ENCODE results near the gene VPS52. TPM values are rescaled to one million over a fixed set of nuclear protein-coding genes. Genes with fewer than 3 reads are reported as not detected.

VPS52 gene
- total and polyA plus RNA-seq, 4 donors = 37.3 to 59.9 (median 43.9) TPM

DNA sequence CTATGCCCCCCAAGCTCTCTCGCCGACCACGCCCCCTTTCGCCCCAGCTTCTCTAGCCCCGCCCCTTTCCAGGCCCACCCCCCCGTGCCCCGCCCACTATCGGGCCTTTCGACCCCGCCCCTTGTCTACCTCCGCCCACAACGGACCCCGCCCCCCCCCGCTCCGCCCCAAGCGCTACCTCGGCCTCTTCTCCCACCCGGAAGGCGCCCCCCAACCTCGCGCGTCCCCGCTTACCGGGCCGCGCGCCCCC is 45.7 kb upstream of the VPS52 start:
- H3K4me3 ChIP-seq = no peak overlapping the region
- peaks cover 12 to 38% (median 17%) of the 10 kb centered on the region in 5 donors for H3K4me1 ChIP-seq (ENCODE audit: control insufficient read depth in 5 of 5, insufficient read depth in 5 of 5, low read length in 5 of 5)
- DNase-seq (no peak), ATAC-seq (ENCODE audit: insufficient read depth, low FRiP score) (peak; percentile 4)
- H3K36me3 ChIP-seq (ENCODE audit: control insufficient read depth in 4 of 4, insufficient read depth in 4 of 4, low read length in 4 of 4) = peaks cover 4 to 46% (median 30%) of the 10 kb centered on the region in 4 donors
- 0 to 2% methylated on average over 12 to 26 of the region's 27 CpGs for WGBS, 2 donors
- H3K9ac ChIP-seq (ENCODE audit: insufficient read depth in 1 of 2, low read length in 2 of 2) = no peak overlapping the region
- TF ChIP-seq, protein P1, sequence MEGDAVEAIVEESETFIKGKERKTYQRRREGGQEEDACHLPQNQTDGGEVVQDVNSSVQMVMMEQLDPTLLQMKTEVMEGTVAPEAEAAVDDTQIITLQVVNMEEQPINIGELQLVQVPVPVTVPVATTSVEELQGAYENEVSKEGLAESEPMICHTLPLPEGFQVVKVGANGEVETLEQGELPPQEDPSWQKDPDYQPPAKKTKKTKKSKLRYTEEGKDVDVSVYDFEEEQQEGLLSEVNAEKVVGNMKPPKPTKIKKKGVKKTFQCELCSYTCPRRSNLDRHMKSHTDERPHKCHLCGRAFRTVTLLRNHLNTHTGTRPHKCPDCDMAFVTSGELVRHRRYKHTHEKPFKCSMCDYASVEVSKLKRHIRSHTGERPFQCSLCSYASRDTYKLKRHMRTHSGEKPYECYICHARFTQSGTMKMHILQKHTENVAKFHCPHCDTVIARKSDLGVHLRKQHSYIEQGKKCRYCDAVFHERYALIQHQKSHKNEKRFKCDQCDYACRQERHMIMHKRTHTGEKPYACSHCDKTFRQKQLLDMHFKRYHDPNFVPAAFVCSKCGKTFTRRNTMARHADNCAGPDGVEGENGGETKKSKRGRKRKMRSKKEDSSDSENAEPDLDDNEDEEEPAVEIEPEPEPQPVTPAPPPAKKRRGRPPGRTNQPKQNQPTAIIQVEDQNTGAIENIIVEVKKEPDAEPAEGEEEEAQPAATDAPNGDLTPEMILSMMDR (IDR thresholded peaks at IDR 0.05; ENCODE audit: control extremely low read depth, extremely low read depth) = no peak
- no peaks in the 10 kb centered on the region for H3K9me3 ChIP-seq (ENCODE audit: control insufficient read depth in 4 of 4, insufficient read depth in 3 of 4, low read length in 3 of 4)
- no peaks in the 10 kb centered on the region for H3K27me3 ChIP-seq (ENCODE audit: control insufficient read depth in 3 of 3, insufficient read depth in 3 of 3, low read length in 2 of 3)
- no peak overlapping the region for H3K27ac ChIP-seq (ENCODE audit: low read depth in 1 of 2, low read length in 1 of 2)

DNA sequence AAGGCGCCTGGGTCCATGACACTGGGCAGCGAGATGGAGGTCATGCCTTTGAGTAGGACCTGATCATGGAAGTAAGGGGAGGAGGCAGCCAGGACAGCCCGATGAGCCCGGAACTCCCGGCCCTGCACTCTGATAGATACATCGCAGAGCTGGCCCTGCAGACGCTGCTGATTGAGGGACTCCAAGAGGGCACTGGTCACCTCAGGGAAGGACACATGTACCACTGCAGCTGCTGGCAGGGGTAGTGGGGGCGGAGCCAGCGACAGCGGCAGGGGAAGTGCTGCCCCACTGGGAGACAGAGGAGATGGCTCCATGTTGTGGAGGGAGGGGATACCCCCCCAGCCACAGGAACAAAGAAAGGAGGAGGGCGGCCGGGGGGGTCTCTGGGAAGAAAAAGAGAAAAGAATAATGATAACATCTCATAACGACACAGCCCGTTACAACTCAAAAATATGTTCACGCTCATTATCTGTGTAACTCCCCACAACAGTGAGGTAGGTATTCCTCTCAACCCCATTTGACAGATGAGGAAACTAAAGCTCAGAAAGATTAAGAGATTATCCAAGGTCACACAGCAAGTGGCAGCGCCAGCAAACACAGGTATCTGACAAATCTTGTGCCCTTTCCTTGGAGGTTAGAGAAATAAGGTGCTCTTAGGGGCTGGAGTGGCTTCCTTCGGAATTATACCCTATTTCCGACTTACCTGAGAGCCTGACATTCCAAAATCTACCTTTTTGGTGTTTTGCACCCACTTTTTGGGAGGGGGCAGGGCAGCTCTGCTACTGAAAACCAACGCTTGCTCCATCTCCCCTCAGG is 45.1 kb upstream of the VPS52 start:
- ATAC-seq (ENCODE audit: insufficient read depth, low FRiP score) = no peak

DNA sequence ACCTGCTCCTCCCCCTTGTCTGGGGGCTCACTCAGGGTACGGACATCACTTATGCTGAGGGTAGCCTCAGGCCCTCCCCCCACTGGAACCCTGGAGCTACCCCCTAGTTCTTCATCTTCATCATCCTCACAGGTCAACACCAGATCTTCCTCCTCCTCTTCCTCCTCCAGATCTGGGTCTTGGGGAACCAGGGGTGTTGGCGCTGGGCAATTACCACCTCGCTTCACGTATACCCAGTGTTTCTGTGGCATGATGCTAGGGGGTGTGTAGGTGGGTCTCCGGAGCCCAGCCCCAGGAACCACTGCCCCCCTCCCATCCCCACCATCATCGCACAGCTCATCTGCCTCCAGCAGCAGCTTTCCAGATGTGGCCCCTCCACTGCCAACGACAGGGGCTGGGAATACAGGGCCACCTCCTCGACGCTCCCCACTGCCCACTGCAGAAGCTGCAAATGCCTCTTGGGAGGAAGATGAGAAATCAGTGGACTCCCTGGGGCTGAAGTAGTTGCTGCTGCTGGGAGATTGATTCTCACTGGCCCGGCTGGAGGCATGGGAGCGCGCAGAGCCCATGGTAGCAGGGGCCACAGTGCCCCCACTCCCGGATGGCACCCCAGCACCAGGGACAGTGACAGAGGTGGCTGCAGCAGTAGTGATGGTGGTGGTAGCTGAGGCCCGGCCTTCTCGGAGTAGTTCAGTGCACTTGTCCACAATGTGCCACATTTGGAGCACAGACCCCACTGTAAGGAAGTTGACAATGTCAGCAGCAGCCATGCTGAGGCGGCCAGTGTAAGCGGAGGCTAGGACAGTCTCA is 44.3 kb upstream of the VPS52 start:
- no peak overlapping the region for H3K9ac ChIP-seq (ENCODE audit: insufficient read depth in 1 of 2, low read length in 2 of 2)
- DNase-seq = no peak
- H3K4me1 ChIP-seq (ENCODE audit: control insufficient read depth in 5 of 5, insufficient read depth in 5 of 5, low read length in 5 of 5) = peaks cover 8 to 33% (median 16%) of the 10 kb centered on the region in 5 donors
- TF ChIP-seq, protein P1 (IDR thresholded peaks at IDR 0.05; ENCODE audit: control extremely low read depth, extremely low read depth) = no peak
- H3K9me3 ChIP-seq (ENCODE audit: control insufficient read depth in 4 of 4, insufficient read depth in 3 of 4, low read length in 3 of 4) = no peaks in the 10 kb centered on the region
- 92 to 93% methylated on average over 17 of the region's 17 CpGs for WGBS, 2 donors
- peaks cover 4 to 46% (median 27%) of the 10 kb centered on the region in 4 donors for H3K36me3 ChIP-seq (ENCODE audit: control insufficient read depth in 4 of 4, insufficient read depth in 4 of 4, low read length in 4 of 4)
- H3K27ac ChIP-seq (ENCODE audit: low read depth in 1 of 2, low read length in 1 of 2) = peak overlapping the region in 1 of 2 donors; percentile 97
- no peak for ATAC-seq (ENCODE audit: insufficient read depth, low FRiP score)
- no peaks in the 10 kb centered on the region for H3K27me3 ChIP-seq (ENCODE audit: control insufficient read depth in 3 of 3, insufficient read depth in 3 of 3, low read length in 2 of 3)
- no peak overlapping the region for H3K4me3 ChIP-seq

More for the DNA sequence above, 45.1 kb upstream of the VPS52 start:
- Histone ChIP-seq H3K27ac (ENCODE audit: low read depth in 1 of 2, low read length in 1 of 2) (peak overlapping the region in 1 of 2 donors; percentile 37), H3K4me3 (no peak overlapping the region), H3K9ac (ENCODE audit: insufficient read depth in 1 of 2, low read length in 2 of 2) (no peak overlapping the region), H3K9me3 (ENCODE audit: control insufficient read depth in 4 of 4, insufficient read depth in 3 of 4, low read length in 3 of 4) (no peaks in the 10 kb centered on the region), H3K27me3 (ENCODE audit: control insufficient read depth in 3 of 3, insufficient read depth in 3 of 3, low read length in 2 of 3) (no peaks in the 10 kb centered on the region), H3K4me1 (ENCODE audit: control insufficient read depth in 5 of 5, insufficient read depth in 5 of 5, low read length in 5 of 5) (peaks cover 13 to 38% (median 16%) of the 10 kb centered on the region in 5 donors), H3K36me3 (ENCODE audit: control insufficient read depth in 4 of 4, insufficient read depth in 4 of 4, low read length in 4 of 4) (peaks cover 4 to 46% (median 30%) of the 10 kb centered on the region in 4 donors)
- no peak for DNase-seq
- WGBS, 2 donors = 73 to 83% methylated on average over 19 of the region's 19 CpGs
- TF ChIP-seq, protein P1 (IDR thresholded peaks at IDR 0.05; ENCODE audit: control extremely low read depth, extremely low read depth) = no peak

Data from lung (tissue), 12 donors.